Uterus (tissue), 2 donors: ENCODE data around the gene IGFBP1.

Source experiments
- POLR2A ChIP-seq, 2 donors: fragments of 450-650 bp; IDR thresholded peaks; one replicate each; pipeline ENCODE4 v1.6.1; 2016; ENCODE audit warnings: antibody characterized with exemption in 2 of 2, mild to moderate bottlenecking in 1 of 2, moderate library complexity in 1 of 2
- TF ChIP-seq, protein P1 (sequence below), 4 experiments: fragments of 200-600 bp in 2 of 4; fragments of 450-650 bp in 2 of 4; sonication (generic) in 2 of 4; IDR thresholded peaks; one replicate each; pipeline ENCODE4 v1.5.1; 2016 to 2019; ENCODE audit warnings: antibody characterized with exemption in 4 of 4, mild to moderate bottlenecking in 2 of 4, moderate library complexity in 1 of 4

GRCh38 chr7:45930967-45931366 is 42.7 kb downstream of the IGFBP1 start:
- TF ChIP-seq POLR2A (IDR thresholded peaks at IDR 0.05) = no peak
- TF ChIP-seq, protein P1, sequence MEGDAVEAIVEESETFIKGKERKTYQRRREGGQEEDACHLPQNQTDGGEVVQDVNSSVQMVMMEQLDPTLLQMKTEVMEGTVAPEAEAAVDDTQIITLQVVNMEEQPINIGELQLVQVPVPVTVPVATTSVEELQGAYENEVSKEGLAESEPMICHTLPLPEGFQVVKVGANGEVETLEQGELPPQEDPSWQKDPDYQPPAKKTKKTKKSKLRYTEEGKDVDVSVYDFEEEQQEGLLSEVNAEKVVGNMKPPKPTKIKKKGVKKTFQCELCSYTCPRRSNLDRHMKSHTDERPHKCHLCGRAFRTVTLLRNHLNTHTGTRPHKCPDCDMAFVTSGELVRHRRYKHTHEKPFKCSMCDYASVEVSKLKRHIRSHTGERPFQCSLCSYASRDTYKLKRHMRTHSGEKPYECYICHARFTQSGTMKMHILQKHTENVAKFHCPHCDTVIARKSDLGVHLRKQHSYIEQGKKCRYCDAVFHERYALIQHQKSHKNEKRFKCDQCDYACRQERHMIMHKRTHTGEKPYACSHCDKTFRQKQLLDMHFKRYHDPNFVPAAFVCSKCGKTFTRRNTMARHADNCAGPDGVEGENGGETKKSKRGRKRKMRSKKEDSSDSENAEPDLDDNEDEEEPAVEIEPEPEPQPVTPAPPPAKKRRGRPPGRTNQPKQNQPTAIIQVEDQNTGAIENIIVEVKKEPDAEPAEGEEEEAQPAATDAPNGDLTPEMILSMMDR (IDR thresholded peaks at IDR 0.05) = no peak
